Activated CD8-positive, alpha-beta T cell treated with anti-CD3 and anti-CD28 coated beads for 36 hours (primary cell): ENCODE measurements around the gene KLHL40. TPM values are rescaled to one million over a fixed set of nuclear protein-coding genes. Genes with fewer than 3 reads are reported as not detected.

ENCODE experiments used
- ATAC-seq: fragments of 200-7000 bp; cut with Tn5 transposase; one replicate; pipeline ENCODE4 v1.10.0; 2021; ENCODE audit warnings: mild to moderate bottlenecking, moderate library complexity
- CTCF ChIA-PET: fragments of 350-600 bp; sonication (Branson Sonifier 250); formaldehyde crosslinking; loops from one replicate; lab custom pipeline; 2021; ENCODE audit warnings: antibody characterized with exemption; lab: Charles Lee
- POLR2A ChIA-PET: fragments of 350-600 bp; sonication (Branson Sonifier 250); formaldehyde crosslinking; loops from one replicate; lab custom pipeline; 2021; ENCODE audit warnings: antibody characterized with exemption; lab: Charles Lee
- DNase-seq: peaks from one replicate; pipeline ENCODE4 v3.0.0-alpha.2; 2020
- H3K27ac Mint-ChIP-seq: one replicate; pipeline ENCODE4 v1.8.0; 2021; ENCODE audit warnings: mild to moderate bottlenecking, mixed read lengths
- H3K27me3 Mint-ChIP-seq: one replicate; pipeline ENCODE4 v1.8.0; 2021; ENCODE audit warnings: mixed read lengths
- H3K36me3 Mint-ChIP-seq: one replicate; pipeline ENCODE4 v1.8.0; 2021; ENCODE audit warnings: low read depth, mixed read lengths
- H3K4me1 Mint-ChIP-seq: one replicate; pipeline ENCODE4 v1.8.0; 2021; ENCODE audit warnings: low read depth, mixed read lengths
- H3K4me3 Mint-ChIP-seq: one replicate; pipeline ENCODE4 v1.8.0; 2021; ENCODE audit warnings: mild to moderate bottlenecking, moderate library complexity, mixed read lengths
- H3K9me3 Mint-ChIP-seq: one replicate; pipeline ENCODE4 v1.8.0; 2021; ENCODE audit warnings: mixed read lengths
- CTCF ChIP-seq: fragments of 200-600 bp; IDR thresholded peaks from one replicate; pipeline ENCODE4 v1.8.0; 2022; ENCODE audit warnings: antibody characterized with exemption, mild to moderate bottlenecking
- intact Hi-C: fragments of 100-400 bp; cut with micrococcal nuclease; formaldehyde crosslinking; loops from one replicate; pipeline ENCODE4 v1.10.0; 2022
- total RNA-seq, 2 experiments: library from RNA; stranded (reverse); gene quantifications; one replicate each; pipeline ENCODE4 v1.2.3, GENCODE V29; 2021

KLHL40 gene
- total RNA-seq, 2 experiments from 2014 or later: not detected

GRCh38 chr3:42662037-42662812 lies 23.1 kb upstream of the KLHL40 start:
- no peak for ATAC-seq
- no peaks in the 10 kb centered on the region for H3K27me3 Mint-ChIP-seq

GRCh38 chr3:42662813-42663535 lies 22.4 kb upstream of the KLHL40 start:
- Mint-ChIP-seq H3K4me1 (no peaks in the 10 kb centered on the region), H3K4me3 (no peak overlapping the region), H3K36me3 (no peaks in the 10 kb centered on the region), H3K27me3 (no peaks in the 10 kb centered on the region), H3K9me3 (no peaks in the 10 kb centered on the region), H3K27ac (no peak overlapping the region)
- POLR2A ChIA-PET: no interaction called here
- DNase-seq (no peak), ATAC-seq (no peak)
- no peak for TF ChIP-seq CTCF
- intact Hi-C loops: no loop called here
- CTCF ChIA-PET: interaction anchor here (2.1 kb wide), 1 partner anchor 81 kb away, joined by 7 read pairs; no protein-coding TSS in a partner anchor

More at GRCh38 chr3:42662037-42662812, 23.1 kb upstream of the KLHL40 start:
- no peak overlapping the region for H3K4me3 Mint-ChIP-seq
- intact Hi-C loops: no loop called here
- no peak overlapping the region for H3K27ac Mint-ChIP-seq
- H3K9me3 Mint-ChIP-seq: no peaks in the 10 kb centered on the region
- CTCF ChIA-PET: interaction anchor here (2.1 kb wide), 1 partner anchor 82 kb away, joined by 7 read pairs; no protein-coding TSS in a partner anchor
- POLR2A ChIA-PET: no interaction called here
- no peaks in the 10 kb centered on the region for H3K36me3 Mint-ChIP-seq
- TF ChIP-seq CTCF: no peak
- no peak for DNase-seq
- H3K4me1 Mint-ChIP-seq: no peaks in the 10 kb centered on the region

GRCh38 chr3:42663581-42664437 lies 21.5 kb upstream of the KLHL40 start:
- Mint-ChIP-seq H3K27ac (no peak overlapping the region), H3K4me3 (no peak overlapping the region), H3K4me1 (no peaks in the 10 kb centered on the region), H3K9me3 (no peaks in the 10 kb centered on the region), H3K27me3 (no peaks in the 10 kb centered on the region), H3K36me3 (no peaks in the 10 kb centered on the region)
- no peak for TF ChIP-seq CTCF
- ChIA-PET CTCF (no interaction called here), POLR2A (no interaction called here)
- no peak for DNase-seq
- ATAC-seq: no peak
- intact Hi-C loops: no loop called here

- no peaks in the 10 kb centered on the region for H3K4me1 Mint-ChIP-seq
- H3K27ac Mint-ChIP-seq: no peak overlapping the region
- DNase-seq (no peak), ATAC-seq (no peak)
- no peaks in the 10 kb centered on the region for H3K9me3 Mint-ChIP-seq
- no peak for TF ChIP-seq CTCF
- intact Hi-C loops: no loop called here
- ChIA-PET CTCF (no interaction called here), POLR2A (no interaction called here)
- no peaks in the 10 kb centered on the region for H3K36me3 Mint-ChIP-seq
- H3K27me3 Mint-ChIP-seq: no peaks in the 10 kb centered on the region
- no peak overlapping the region for H3K4me3 Mint-ChIP-seq
Measured at GRCh38 chr3:42664438-42664803, 20.9 kb upstream of the KLHL40 start.
